Naive B cell (primary cell): ENCODE data around the gene TWSG1. TPM values are rescaled to one million over a fixed set of nuclear protein-coding genes. Genes with fewer than 3 reads are reported as not detected.

Source experiments
- ATAC-seq, 2 donors: fragments of 150-1000 bp; cut with Tn5 transposase; 2 replicates each; pipeline ENCODE4 v1.10.0; 2021; ENCODE audit warnings: low read depth in 2 of 2, mild to moderate bottlenecking in 2 of 2, moderate library complexity in 2 of 2
- DNase-seq: peaks from one replicate; pipeline ENCODE4 v3.0.0; 2022
- H3K27ac Mint-ChIP-seq, 6 donors: one replicate each; pipeline ENCODE4 v1.8.0; 2020 to 2022; ENCODE audit warnings: mild to moderate bottlenecking in 6 of 6, mixed read lengths in 6 of 6, moderate library complexity in 5 of 6, inconsistent platforms in 2 of 6
- H3K27me3 Mint-ChIP-seq, 3 donors: one replicate each; pipeline ENCODE4 v1.8.0; 2021 to 2022; ENCODE audit warnings: mixed read lengths in 3 of 3, mild to moderate bottlenecking in 1 of 3
- H3K36me3 Mint-ChIP-seq, 2 donors: one replicate each; pipeline ENCODE4 v1.8.0; 2020 to 2022; ENCODE audit warnings: mixed read lengths in 2 of 2, inconsistent platforms in 1 of 2, mild to moderate bottlenecking in 1 of 2
- H3K4me1 Mint-ChIP-seq, 3 donors: one replicate each; pipeline ENCODE4 v1.8.0; 2020 to 2022; ENCODE audit warnings: mixed read lengths in 3 of 3, inconsistent platforms in 1 of 3, mild to moderate bottlenecking in 1 of 3, moderate library complexity in 1 of 3
- H3K4me3 Mint-ChIP-seq, 8 donors: one replicate each; pipeline ENCODE4 v1.8.0; 2020 to 2022; ENCODE audit warnings: mild to moderate bottlenecking in 8 of 8, mixed read lengths in 8 of 8, moderate library complexity in 8 of 8, inconsistent platforms in 2 of 8
- H3K9me3 Mint-ChIP-seq, 7 donors: one replicate each; pipeline ENCODE4 v1.8.0; 2020 to 2022; ENCODE audit warnings: mixed read lengths in 7 of 7, mild to moderate bottlenecking in 5 of 7, inconsistent platforms in 2 of 7, moderate library complexity in 1 of 7
- polyA plus RNA-seq, 6 donors: library from polyadenylated mRNA; unstranded; fragments of 300-500 nt; fragmentation: Illumina TruSeq; gene quantifications; one replicate each; pipeline ENCODE4 v1.2.3, GENCODE V29; 2021; ENCODE audit warnings: low read depth in 6 of 6

TWSG1 gene
- polyA plus RNA-seq: 1 to 10 TPM; 1.8 to 3.6 (median 2.8) TPM

DNA sequence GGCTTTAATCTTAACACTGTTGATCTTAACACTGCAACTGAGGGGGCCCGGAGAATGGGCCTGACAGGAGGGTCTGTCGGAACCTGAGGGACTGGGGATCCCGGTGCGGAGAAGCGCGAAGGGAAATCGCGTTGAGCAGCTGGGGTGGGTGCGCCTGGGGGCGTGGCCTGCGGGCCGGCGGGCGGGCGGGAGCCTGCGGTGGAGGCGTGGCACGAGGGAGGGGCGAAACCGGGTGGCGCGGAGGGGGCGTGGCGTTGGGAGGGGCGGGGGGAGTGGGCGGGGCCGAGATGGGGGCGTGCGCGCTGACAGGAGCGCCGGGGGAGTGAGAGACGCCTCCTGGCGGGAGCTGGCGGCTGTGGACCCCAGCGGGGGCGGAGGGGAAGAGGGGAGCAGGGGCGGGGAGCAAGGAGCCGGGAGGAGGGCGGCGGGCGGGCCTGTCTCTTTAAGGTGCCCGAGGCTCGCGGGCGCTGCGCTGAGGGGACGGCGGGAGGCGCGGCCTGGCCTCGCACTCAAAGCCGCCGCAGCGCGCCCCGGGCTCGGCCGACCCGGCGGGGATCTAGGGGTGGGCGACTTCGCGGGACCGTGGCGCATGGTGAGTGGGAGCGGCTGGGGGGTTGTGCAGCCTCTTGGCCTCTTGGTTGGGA lies at the start of gene TWSG1:
TSS of gene TWSG1 (plus strand) at position 445 of the 644 bp plus-strand sequence. CDS start 2,457 bp downstream, outside the sequence.
- H3K9me3 Mint-ChIP-seq: peaks cover 0 to 2% (median 0%) of the 10 kb centered on the region in 7 donors
- peaks cover 0 to 5% of the 10 kb centered on the region in 2 donors for H3K36me3 Mint-ChIP-seq
- peak within 1 kb of the TSS; percentile 83 to 96 (median 93) for H3K4me3 Mint-ChIP-seq
- H3K27me3 Mint-ChIP-seq: no peaks in the 10 kb centered on the region
- DNase-seq (peak; percentile 89), ATAC-seq (peak; percentile 84 to 85)
- H3K4me1 Mint-ChIP-seq: peaks cover 6 to 21% (median 16%) of the 10 kb centered on the region in 3 donors
- H3K27ac Mint-ChIP-seq: peak within 1 kb of the TSS; percentile 57 to 97 (median 80)

GRCh38 chr18:9285604-9286003 lies 49.0 kb upstream of the TWSG1 start:
- Mint-ChIP-seq H3K9me3 (peaks cover 0 to 18% (median 7%) of the 10 kb centered on the region in 7 donors), H3K27ac (peak overlapping the region in 1 of 6 donors; percentile 30), H3K4me3 (no peak overlapping the region), H3K36me3 (peaks cover 18 to 23% of the 10 kb centered on the region in 2 donors), H3K27me3 (no peaks in the 10 kb centered on the region), H3K4me1 (no peaks in the 10 kb centered on the region)
- no peak for DNase-seq
- ATAC-seq: no peak

GRCh38 chr18:9287036-9287435 lies 47.5 kb upstream of the TWSG1 start:
- peak overlapping the region in 1 of 6 donors; percentile 42 for H3K27ac Mint-ChIP-seq
- no peak overlapping the region for H3K4me3 Mint-ChIP-seq
- peaks cover 2 to 29% (median 18%) of the 10 kb centered on the region in 7 donors for H3K9me3 Mint-ChIP-seq
- no peaks in the 10 kb centered on the region for H3K4me1 Mint-ChIP-seq
- ATAC-seq (no peak), DNase-seq (no peak)
- no peaks in the 10 kb centered on the region for H3K27me3 Mint-ChIP-seq
- peaks cover 20 to 22% of the 10 kb centered on the region in 2 donors for H3K36me3 Mint-ChIP-seq

DNA sequence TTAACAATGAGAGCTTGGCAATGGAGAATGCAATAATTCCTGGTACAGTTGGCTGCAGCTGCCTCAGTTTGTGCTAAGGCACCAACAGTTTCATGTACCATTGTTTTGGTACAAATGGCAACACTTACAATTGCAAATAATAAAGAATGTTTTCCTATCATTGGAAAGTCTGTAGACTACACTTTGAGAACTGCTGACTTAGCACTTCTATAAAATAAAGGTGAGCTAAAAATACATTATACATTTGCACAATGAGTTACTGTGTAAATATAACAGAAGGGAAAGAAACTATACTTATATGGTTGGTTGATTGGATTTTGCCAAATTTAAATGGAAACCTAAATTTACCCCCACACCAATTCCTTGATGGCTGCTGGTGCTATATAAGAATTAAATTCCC lies 44.9 kb upstream of the TWSG1 start:
- H3K9me3 Mint-ChIP-seq: peaks cover 9 to 52% (median 35%) of the 10 kb centered on the region in 7 donors
- H3K4me3 Mint-ChIP-seq: no peak overlapping the region
- no peaks in the 10 kb centered on the region for H3K4me1 Mint-ChIP-seq
- H3K36me3 Mint-ChIP-seq: peaks cover 18 to 24% of the 10 kb centered on the region in 2 donors
- no peak for ATAC-seq
- no peak for DNase-seq
- H3K27me3 Mint-ChIP-seq: no peaks in the 10 kb centered on the region
- no peak overlapping the region for H3K27ac Mint-ChIP-seq

DNA sequence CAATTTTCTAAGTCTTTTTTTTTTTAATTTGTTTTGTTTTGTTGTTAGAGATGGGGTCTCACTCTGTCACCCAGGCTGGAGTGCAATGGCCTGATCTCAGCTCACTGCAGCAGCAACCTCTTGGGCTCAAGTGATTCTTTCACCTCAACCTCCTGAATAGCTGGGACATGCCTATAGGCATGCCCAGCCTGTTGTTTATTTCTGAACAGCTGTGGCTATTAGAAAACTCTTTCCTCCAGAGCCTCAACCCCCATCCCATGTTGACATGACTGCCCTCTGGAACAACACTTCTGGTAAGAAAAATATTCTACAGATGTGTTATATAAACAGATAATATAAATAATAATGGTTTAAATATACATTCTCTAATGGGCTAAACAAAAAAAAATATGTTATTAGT lies 44.4 kb upstream of the TWSG1 start:
- no peak overlapping the region for H3K27ac Mint-ChIP-seq
- H3K4me1 Mint-ChIP-seq: no peaks in the 10 kb centered on the region
- no peak for DNase-seq

GRCh38 chr18:9292047-9292446 lies 42.5 kb upstream of the TWSG1 start:
- Mint-ChIP-seq H3K4me1 (no peaks in the 10 kb centered on the region), H3K36me3 (peaks cover 18% of the 10 kb centered on the region in 2 donors), H3K27me3 (no peaks in the 10 kb centered on the region), H3K4me3 (no peak overlapping the region), H3K27ac (no peak overlapping the region), H3K9me3 (peaks cover 9 to 52% (median 39%) of the 10 kb centered on the region in 7 donors)
- DNase-seq (no peak), ATAC-seq (no peak)

More for the DNA sequence above, 44.4 kb upstream of the TWSG1 start:
- H3K36me3 Mint-ChIP-seq: peaks cover 18 to 24% of the 10 kb centered on the region in 2 donors
- no peak overlapping the region for H3K4me3 Mint-ChIP-seq
- no peak for ATAC-seq
- peaks cover 9 to 52% (median 36%) of the 10 kb centered on the region in 7 donors for H3K9me3 Mint-ChIP-seq
- H3K27me3 Mint-ChIP-seq: no peaks in the 10 kb centered on the region

- Mint-ChIP-seq H3K9me3 (peaks cover 9 to 53% (median 37%) of the 10 kb centered on the region in 7 donors), H3K36me3 (peaks cover 15 to 18% of the 10 kb centered on the region in 2 donors), H3K4me1 (no peaks in the 10 kb centered on the region), H3K27ac (no peak overlapping the region), H3K4me3 (no peak overlapping the region), H3K27me3 (peaks cover 0 to 2% (median 0%) of the 10 kb centered on the region in 3 donors)
- no peak for DNase-seq
- ATAC-seq: no peak
Measured at GRCh38 chr18:9293948-9294347, 40.6 kb upstream of the TWSG1 start.

GRCh38 chr18:9296233-9297006 lies 38.2 kb upstream of the TWSG1 start:
- Mint-ChIP-seq H3K4me1 (no peaks in the 10 kb centered on the region), H3K36me3 (peaks cover 5 to 18% of the 10 kb centered on the region in 2 donors), H3K9me3 (peaks cover 9 to 39% (median 22%) of the 10 kb centered on the region in 7 donors), H3K27me3 (peaks cover 0 to 5% (median 0%) of the 10 kb centered on the region in 3 donors), H3K27ac (no peak overlapping the region), H3K4me3 (no peak overlapping the region)
- ATAC-seq: no peak
- no peak for DNase-seq

GRCh38 chr18:9297007-9297393 lies 37.6 kb upstream of the TWSG1 start:
- Mint-ChIP-seq H3K4me3 (no peak overlapping the region), H3K27me3 (peaks cover 0 to 8% (median 0%) of the 10 kb centered on the region in 3 donors), H3K36me3 (peaks cover 6 to 15% of the 10 kb centered on the region in 2 donors), H3K4me1 (no peaks in the 10 kb centered on the region), H3K9me3 (peaks cover 7 to 40% (median 23%) of the 10 kb centered on the region in 7 donors), H3K27ac (no peak overlapping the region)
- no peak for DNase-seq
- no peak for ATAC-seq

DNA sequence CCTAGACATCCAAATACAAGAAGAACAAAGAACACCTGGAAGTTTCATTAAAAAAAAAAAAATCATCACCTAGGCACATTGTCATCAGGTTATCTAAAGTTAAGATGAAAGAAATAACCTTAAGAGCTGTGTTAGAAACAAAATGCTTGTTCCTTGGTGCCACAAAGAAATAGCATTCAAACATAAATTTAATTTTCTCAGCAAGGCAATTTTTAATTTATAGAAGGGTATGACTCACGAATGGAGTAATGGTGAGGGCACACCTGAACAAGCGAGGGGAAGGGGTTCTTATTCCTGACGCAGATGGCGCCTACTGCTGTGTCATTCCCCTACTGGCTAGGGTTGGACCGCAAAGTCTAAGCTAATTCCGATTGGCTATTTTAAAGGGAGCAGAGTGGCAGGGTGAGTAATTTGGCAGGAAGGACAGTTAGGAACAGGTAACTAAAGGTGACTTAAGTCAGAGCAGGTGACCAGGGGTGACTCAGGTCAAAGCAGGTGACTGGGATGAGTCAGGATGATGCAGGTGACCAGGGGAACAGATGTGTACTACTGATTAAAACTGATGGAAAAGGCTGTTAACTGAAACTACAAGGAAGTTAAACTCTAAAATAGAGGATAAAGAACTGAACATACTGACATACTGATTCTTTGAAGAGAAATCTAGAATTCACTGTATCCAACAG lies 30.0 kb upstream of the TWSG1 start:
- peaks cover 12 to 42% (median 28%) of the 10 kb centered on the region in 3 donors for H3K27me3 Mint-ChIP-seq
- no peaks in the 10 kb centered on the region for H3K4me1 Mint-ChIP-seq
- DNase-seq (no peak), ATAC-seq (no peak)
- peaks cover 28 to 42% of the 10 kb centered on the region in 2 donors for H3K36me3 Mint-ChIP-seq
- peak overlapping the region in 1 of 6 donors; percentile 58 for H3K27ac Mint-ChIP-seq
- no peak overlapping the region for H3K4me3 Mint-ChIP-seq
- H3K9me3 Mint-ChIP-seq: peaks cover 20 to 56% (median 40%) of the 10 kb centered on the region in 7 donors

DNA sequence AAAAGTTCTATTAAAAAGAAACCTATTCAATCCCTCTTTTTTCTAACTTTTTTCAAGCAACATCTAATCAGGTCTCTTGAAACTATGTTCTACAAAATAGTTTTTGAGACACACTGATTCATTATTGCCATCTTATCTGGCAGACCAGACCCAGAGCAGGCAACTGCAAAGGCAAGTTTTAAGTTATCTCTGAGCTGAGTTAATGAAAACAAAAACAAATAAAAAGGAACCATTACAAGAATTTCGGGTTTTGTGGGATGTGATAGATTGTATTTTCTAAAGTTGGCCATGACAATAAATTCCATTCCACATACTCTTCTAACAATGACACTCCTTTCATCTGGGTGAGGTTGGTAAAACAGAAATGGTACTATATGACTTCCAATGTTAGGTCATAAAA lies 15.2 kb upstream of the TWSG1 start:
- DNase-seq (no peak), ATAC-seq (no peak)
- Mint-ChIP-seq H3K9me3 (peaks cover 3 to 11% (median 9%) of the 10 kb centered on the region in 7 donors), H3K27ac (no peak overlapping the region), H3K4me3 (no peak overlapping the region), H3K4me1 (no peaks in the 10 kb centered on the region), H3K36me3 (peaks cover 0 to 7% of the 10 kb centered on the region in 2 donors), H3K27me3 (peaks cover 20 to 45% (median 34%) of the 10 kb centered on the region in 3 donors)

- H3K9me3 Mint-ChIP-seq: peaks cover 3 to 9% (median 6%) of the 10 kb centered on the region in 7 donors
- H3K4me1 Mint-ChIP-seq: no peaks in the 10 kb centered on the region
- H3K27me3 Mint-ChIP-seq: peaks cover 20 to 41% (median 29%) of the 10 kb centered on the region in 3 donors
- no peak for DNase-seq
- no peak overlapping the region for H3K4me3 Mint-ChIP-seq
- peak overlapping the region in 1 of 6 donors; percentile 59 for H3K27ac Mint-ChIP-seq
- peaks cover 0 to 7% of the 10 kb centered on the region in 2 donors for H3K36me3 Mint-ChIP-seq
- no peak for ATAC-seq
Measured at GRCh38 chr18:9321017-9321452, 13.5 kb upstream of the TWSG1 start.

DNA sequence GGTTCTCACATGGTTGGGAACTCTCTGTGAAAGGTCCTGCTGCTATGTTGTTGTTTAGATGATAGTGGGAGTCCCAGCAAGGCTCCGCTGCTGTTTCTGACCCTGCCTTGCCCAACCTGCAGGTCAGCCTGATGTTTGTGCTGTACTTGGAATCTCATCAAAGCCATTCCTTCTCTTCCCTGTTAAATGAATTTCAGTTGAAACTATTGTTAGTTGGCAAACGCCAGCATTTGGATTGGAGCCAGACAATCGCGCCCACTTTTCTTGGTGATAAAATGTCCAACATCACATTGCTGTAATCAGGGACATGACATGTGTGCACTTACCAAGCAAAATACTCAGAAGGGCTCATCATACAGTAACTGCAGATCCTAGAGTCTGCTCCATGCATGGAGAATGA lies 12.8 kb upstream of the TWSG1 start:
- DNase-seq: no peak
- no peak for ATAC-seq
- H3K9me3 Mint-ChIP-seq: peaks cover 3 to 9% (median 6%) of the 10 kb centered on the region in 7 donors
- peaks cover 20 to 46% (median 36%) of the 10 kb centered on the region in 3 donors for H3K27me3 Mint-ChIP-seq
- H3K27ac Mint-ChIP-seq: no peak overlapping the region
- H3K4me3 Mint-ChIP-seq: no peak overlapping the region
- H3K36me3 Mint-ChIP-seq: peaks cover 0 to 7% of the 10 kb centered on the region in 2 donors
- H3K4me1 Mint-ChIP-seq: no peaks in the 10 kb centered on the region
